GM18526 (cell line): ENCODE results near the gene PEX12.

Experiments
- POLR2A ChIP-seq: IDR thresholded peaks from 3 replicates; pipeline ENCODE4 v1.6.1; 2011; ENCODE audit not compliant: insufficient read length; ENCODE audit errors: extremely low read depth

PEX12 gene

DNA sequence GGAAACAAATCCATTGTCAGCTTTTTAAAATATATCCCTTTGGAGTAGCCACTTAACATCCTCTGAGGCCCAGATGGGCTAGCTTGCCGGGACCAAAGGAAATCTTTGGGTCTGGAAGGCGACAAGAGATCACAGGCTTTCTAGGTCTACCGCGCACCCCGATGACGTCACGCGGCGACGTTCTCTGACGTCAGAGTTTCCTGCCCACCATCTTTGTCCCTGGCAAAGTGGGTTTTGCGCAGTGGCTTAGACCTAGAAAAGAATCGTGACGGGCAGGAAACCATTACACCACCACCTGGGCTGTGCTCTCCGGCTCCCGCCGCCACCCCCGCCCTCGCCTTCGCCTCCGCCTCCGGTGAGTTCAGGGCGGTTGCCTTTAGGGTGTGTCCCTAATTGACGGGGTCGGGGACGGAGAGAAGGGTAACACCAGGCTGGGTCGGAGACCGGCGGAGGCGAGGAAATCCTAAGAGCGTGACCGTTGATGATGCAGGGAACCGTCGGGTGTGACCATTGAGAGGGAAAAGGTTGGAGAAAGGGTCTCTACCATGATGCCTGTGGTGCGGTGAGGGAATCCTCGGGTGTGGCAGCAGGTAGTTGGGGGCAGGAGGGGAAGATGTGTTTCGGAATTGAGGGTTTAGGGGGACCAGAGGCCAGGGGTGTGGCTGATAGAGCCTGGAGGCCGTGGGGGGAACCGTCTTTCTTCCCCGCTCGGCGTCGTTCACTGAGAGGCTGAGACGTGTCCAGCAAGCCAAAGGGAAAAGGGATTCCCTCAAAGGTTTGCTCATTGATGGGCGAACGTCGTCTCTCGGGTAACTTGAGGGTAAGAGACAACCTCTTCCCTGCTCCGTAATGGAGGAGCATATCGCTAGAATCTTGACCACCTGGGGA is 8.9 kb upstream of the PEX12 start, which contains the start of gene AP2B1:
Gene AP2B1 (plus strand): TSS at position 249 of the 888 bp plus-strand sequence. CDS start 6,709 bp downstream, outside the sequence.
- TF ChIP-seq POLR2A: peak; percentile 67

DNA sequence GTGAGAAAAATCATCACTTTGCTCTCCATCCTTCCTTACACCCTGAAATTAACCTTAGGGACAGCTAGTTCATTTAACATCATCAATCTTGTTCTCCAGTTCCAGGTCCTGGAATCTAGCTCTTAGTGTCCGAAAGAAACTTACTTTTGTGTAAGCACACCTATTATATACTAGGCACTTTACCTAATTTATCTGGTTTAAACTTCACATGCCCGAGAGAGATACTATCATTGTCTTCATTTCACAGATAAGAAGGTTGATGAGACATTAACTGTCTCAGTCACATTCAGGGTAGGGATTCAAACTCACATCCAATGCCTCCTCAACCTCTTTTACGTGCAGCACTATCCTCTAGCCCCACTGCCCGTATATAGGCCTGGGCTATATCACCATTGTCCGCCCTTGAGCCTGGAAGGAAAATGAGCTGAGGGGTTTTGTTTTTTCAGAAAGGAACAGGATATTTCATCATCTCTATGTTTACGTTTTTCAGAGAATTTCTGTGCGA is 8.2 kb upstream of the PEX12 start:
- TF ChIP-seq POLR2A: no peak

DNA sequence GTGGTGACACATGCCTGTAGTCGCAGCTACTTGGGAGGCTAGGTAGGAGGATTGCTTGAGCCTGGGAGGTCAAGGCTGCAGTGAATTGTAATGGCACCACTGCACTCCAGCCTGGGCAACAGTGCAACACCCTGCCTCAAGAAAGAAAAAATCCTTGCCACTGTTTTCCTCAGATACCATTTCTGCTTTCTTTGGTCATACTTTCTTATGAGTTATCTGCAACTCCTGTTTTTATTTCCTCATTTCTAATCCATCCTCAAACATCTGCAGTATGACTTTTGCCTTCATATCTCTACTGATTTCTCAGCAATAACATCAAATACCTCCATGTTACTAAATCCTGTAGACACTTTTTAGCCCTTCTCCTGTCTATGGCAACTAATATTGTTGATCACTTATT is 5.7 kb upstream of the PEX12 start:
- TF ChIP-seq POLR2A: no peak

DNA sequence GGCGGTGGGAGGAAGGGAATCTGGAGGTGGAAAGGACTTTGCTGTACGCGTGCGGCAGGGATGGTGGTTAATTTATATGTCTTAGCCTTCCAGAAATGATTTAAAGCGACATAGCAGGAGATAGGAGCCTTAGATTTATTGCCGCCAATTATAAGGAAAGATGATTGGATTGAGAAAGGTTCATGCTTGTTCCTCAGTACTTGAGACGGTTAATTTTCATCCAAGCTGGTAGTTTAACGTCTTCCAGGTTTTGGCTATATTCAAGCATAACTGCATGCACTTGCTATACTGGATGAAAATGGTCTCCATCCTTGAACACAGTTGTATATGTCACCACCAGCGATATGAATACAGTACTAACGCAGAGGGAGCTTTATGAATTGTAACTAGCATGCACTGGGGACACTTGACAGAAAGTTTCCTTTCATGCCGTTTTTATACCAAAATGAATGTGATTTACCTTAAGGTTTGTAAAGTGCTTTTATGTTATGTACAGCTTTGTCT is 610 bp upstream of the PEX12 start:
- no peak for TF ChIP-seq POLR2A

DNA sequence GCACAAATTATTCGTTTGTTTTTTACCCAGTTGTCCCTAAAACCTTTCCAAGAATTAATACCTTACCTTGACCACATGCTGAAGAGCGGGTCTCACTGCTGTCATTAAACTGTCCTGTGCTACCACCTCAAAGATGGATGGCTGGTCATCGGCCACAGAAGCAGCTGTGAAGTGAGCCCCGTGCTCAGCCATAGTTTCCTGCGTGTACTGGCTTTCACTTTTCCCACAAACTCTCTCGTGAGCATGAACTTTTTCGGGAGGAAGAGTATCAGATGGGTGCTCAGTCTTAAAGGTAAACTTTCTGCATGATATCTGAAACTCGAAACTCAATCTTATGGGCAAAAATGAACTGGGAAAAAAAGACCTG is 558 bp downstream of the PEX12 start:
- no peak for TF ChIP-seq POLR2A

DNA sequence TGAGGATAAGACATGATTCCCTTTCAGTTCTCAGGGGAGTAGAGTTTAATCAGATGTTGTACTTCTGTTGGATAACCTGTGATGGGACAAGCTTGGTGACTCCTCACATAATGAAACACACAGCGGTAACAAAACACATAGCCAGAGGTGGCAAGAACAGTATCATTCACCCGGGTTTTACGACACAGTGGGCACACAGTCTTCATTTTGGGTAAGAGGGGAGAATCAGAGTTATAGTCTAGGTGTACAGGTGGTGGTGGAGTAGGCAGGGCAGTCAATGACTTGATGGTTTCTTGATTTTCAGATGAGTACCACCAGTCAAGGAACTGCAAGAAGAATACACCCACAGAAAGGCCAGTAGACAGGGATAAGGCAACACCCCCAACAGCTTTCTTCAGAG is 2.6 kb downstream of the PEX12 start:
- no peak for TF ChIP-seq POLR2A

DNA sequence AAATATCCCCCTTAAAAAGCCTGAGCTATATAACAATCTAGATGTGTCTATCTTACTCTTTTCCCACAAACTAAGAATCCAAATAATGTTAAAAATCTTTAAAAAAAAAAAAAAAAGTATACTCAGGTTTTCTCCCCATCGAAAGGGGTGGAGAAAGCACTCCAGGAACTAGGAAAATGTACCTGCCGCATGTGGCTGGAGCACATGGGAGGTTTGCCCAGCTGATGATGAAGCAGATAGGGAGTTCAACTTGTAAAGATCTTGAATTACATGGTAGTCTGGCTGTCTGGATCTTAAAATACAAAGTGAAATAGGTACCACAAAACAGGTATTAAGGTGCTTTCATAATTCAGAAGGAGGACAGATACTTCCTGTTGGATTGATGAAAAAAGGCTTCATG is 9.0 kb downstream of the PEX12 start:
- no peak for TF ChIP-seq POLR2A

DNA sequence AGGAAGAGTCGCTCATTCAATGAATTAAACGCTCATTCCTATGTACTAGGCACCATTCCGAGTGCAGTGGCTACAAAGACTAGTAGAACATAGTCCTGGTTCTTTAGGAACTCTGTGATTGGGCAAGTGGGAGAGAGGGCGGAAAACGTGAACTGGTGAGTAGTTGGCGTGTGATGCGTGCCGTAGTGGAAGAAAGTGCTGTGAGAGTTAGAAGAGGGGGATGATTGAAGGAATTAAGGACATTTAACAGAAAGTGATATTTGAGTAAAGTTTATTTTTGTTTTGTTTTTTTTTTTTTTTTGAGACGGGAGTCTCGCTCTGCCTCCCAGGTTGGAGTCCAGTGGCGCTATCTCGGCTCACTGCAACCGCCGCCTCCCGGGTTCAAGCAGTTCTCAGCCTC is 9.8 kb downstream of the PEX12 start:
- TF ChIP-seq POLR2A: no peak

DNA sequence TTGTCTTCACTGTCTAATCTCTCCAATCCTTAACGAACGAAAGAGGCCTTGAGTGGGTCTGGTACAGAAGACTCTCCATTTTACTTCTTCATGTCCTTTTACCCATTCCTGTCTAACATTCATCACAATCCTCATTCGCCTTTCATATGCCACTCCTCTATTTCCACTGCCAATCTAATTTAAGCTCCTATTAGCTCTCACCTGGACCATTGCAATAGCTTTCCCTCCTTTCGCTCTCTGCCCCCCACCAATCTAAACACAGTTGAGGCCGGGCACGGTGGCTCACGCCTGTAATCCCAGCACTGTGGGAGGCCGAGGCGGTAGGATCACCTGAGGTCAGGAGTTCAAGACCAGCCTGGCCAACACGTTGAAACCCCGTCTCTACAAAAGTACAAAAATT is 11.4 kb downstream of the PEX12 start:
- no peak for TF ChIP-seq POLR2A

DNA sequence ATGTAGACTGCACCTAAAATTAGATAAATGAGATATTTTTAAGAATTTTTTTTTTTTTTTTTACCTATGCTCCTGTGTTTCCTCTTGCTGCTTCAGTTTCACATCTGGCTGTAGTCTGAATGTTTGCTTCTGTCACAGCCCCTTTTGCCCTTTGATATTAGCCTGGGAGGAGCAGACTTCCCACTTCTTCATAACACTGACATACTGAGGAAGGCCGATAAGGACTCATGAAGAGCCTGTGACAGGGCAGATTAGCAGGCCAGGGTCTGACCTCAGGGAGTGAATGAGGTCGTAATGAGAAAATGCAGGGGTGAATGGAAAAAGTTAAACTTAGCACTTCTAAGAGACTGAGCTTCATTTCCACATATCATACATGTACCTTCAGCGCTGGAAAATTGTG is 17.7 kb downstream of the PEX12 start, which contains the start of gene SLFN14:
Gene SLFN14 (minus strand): TSS at position 117 of the 400 bp plus-strand sequence. CDS start 2,757 bp downstream, outside the sequence.
- TF ChIP-seq POLR2A: no peak

DNA sequence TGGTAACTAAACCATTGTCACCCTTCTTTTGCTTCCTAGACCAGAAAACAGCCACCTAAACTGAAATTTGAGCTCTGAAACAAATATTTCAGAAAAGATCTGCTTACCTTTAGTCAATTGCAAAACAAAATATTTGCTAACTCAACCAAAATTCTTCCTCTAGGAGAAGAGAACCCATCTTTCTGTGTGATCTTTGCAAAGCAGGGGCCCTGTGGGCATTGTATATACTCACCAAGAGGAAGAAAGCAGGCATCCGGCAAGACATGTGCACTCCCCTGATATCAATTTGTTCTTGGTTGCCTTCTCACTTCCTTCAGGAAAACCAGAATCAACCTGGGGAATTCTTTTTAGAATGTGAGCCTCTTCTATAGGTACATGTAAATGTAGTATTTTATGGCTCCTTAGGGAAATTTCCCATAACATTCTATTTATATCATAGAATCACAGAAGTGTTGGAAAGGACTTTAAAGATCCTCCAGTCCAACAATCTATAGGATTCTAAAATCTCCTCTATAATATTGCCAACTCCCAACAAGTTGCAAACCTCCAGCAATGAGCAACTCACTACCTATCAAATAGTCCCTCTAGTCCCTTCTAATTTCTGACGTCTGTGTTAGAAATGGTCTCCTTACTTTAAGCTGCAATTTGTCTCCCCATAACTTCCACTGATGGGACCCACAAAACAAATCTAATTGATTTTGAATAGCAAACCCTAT is 18.7 kb downstream of the PEX12 start:
- TF ChIP-seq POLR2A: no peak

DNA sequence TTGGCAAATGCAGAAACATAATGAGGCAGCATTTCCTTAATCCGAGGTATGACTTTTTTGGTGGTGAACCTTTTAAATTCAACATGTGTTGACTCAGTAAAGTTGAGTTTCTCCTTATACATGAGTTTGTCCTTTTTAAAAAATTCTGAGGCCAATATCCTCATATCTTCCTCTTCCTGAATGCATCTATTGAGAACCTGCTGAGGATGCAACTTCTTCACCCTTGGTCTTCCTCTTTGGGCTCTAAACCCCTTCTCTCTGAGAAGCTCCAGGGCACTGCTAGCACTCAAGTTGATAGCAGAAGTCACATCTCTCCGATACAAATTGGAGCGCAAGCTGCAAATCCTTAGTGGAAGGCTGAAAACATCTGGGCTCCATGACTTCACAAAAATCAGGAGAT is 21.0 kb downstream of the PEX12 start:
- TF ChIP-seq POLR2A: no peak

DNA sequence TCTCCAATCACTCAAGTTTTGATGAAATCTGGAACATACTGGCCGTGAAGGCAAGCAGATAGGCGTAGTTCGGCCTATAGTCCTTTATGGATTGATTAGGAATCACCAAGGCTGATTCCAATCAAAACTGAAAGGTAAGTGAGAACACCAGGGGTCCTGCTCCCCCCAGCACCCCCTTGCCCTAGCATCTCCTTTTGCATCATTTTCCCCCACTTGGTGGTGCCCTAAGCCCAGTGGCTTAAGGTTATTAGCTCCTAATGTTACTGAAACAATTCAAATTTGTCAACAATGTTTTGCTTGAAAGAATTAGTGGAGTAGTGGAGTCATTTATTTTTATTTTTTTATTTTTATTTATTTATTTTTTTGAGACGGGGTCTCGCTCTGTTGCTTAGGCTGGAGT is 22.7 kb downstream of the PEX12 start:
- TF ChIP-seq POLR2A: no peak

DNA sequence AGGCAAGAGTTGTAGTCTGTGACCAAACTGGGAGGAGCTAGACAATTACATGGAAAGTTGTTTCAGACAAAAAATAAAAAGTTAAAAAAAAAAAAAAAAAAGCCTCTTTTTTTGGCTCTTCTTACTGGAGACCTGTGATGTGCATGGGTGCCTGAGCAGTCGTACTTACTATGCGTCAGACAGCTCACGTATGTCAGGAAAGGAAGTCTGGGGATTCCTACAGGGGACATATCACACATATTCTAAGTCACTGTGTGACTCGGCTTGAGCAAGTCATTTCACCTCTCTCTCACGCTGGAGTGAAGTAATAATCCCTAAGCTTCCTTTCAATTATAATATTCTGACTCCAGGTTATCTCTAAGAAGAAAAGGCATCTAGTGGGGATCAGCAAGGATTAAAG is 23.7 kb downstream of the PEX12 start:
- no peak for TF ChIP-seq POLR2A

DNA sequence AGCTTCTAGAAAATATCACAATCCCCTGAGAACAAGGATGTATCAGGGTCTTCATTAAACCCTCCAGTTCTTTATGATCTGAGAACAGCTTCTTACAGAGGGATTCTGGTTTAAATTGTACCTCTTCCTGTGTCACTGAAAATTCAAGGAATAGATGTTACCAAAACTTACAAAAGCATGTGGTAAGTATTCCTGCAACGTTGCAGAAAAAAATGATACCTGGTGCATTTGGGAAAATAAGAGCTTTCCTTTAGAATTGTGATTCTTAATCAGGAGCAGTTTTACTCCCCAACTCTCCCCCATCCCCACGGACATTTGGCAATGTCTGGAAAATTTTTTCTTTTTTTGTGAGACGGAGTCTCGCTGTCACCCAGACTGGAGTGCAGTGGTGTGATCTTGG is 25.1 kb downstream of the PEX12 start:
- no peak for TF ChIP-seq POLR2A

DNA sequence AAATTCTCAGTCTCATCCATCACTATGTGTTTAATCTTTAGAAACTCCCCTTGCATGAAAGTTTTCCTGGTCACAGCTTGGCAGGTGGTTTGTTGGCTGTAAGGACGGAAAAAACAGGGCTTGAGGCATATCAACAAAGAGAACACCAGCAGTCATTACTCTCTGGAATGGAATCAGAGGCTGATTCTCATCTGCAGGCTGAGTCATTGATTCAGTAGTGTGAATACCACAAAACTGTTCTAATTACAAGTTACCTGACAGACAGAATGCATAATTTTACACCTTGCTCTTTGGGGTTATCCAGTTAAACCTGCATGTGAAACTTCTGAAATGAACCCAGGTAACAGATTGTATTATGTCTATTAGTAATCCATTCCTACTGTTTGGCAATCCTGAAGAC is 29.4 kb downstream of the PEX12 start:
- TF ChIP-seq POLR2A: no peak

DNA sequence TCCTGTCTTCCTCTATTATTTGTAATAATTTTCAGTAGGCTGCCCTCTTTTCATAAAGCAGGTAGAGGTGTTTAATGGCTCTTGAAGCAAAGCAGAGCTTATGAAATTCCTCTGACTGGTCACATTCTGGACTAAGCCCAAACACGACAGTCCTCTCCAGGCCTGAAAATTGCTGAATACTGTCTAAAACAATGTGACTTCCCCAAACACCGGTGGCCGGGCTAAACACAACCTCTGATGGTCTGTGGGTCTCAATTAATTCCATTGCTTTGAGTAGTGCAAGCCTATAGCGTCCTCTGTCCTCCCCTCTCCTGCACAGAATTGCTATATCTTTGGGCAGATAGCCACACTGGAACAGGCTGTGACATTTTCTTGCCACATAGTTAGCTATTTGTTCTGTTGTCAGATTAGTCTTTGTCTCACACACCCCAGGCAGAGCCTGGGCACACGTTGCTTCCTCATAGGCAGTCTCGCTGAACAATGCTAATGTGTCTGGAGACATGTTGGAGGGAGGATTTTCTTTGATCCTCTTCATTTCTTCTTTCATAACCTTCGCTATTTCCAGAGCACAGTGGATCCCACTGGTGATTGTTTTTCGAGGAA is 30.1 kb downstream of the PEX12 start:
- no peak for TF ChIP-seq POLR2A
